GM12801 (cell line): ENCODE measurements around the gene PLK2.

Experiments
- CTCF ChIP-seq: IDR thresholded peaks from one replicate; pipeline ENCODE4 v1.5.1; 2011; ENCODE audit warnings: control low read depth; ENCODE audit not compliant: insufficient read length; ENCODE audit errors: extremely low read depth

The PLK2 gene

GRCh38 chr5:58460002-58460731 is at the start of gene PLK2:
TSS of gene PLK2 (minus strand) at chr5:58460086. CDS start at chr5:58459959, 127 bp downstream.
- no peak for TF ChIP-seq CTCF

- no peak for TF ChIP-seq CTCF
Measured at GRCh38 chr5:58507715-58508114, 47.8 kb upstream of the PLK2 start.

GRCh38 chr5:58505971-58506640 is 46.2 kb upstream of the PLK2 start:
- no peak for TF ChIP-seq CTCF

GRCh38 chr5:58505502-58505901 is 45.6 kb upstream of the PLK2 start:
- no peak for TF ChIP-seq CTCF

- TF ChIP-seq CTCF = no peak
Measured at GRCh38 chr5:58504766-58505165, 44.9 kb upstream of the PLK2 start.

- no peak for TF ChIP-seq CTCF
Measured at GRCh38 chr5:58503390-58504046, 43.6 kb upstream of the PLK2 start.

- no peak for TF ChIP-seq CTCF
Measured at GRCh38 chr5:58501778-58502417, 42.0 kb upstream of the PLK2 start.
